Neuronal stem cell (in vitro differentiated cells): ENCODE measurements around the gene TCF7L1.

ENCODE experiments used
- DNase-seq: peaks from one replicate; pipeline ENCODE4 v3.0.0-alpha.2; 2013; ENCODE audit warnings: low spot score
- H2AFZ ChIP-seq: one replicate; pipeline ENCODE4 v1.6.1; 2013; ENCODE audit warnings: mild to moderate bottlenecking, low read length, inconsistent platforms
- H2AK5ac ChIP-seq: 2 replicates; pipeline ENCODE4 v1.6.1; 2013; ENCODE audit warnings: low read depth, mild to moderate bottlenecking, inconsistent platforms, low read length, moderate library complexity, mixed read lengths
- H2BK120ac ChIP-seq: 2 replicates; pipeline ENCODE4 v1.6.1; 2013; ENCODE audit warnings: low read depth, mild to moderate bottlenecking, inconsistent platforms, low read length, moderate library complexity, mixed read lengths
- H2BK12ac ChIP-seq: one replicate; pipeline ENCODE4 v1.6.1; 2013; ENCODE audit warnings: low read length, inconsistent platforms
- H2BK15ac ChIP-seq: 2 replicates; pipeline ENCODE4 v1.6.1; 2013; ENCODE audit warnings: mild to moderate bottlenecking, low read length, inconsistent platforms, mixed read lengths
- H2BK5ac ChIP-seq: one replicate; pipeline ENCODE4 v1.6.1; 2013; ENCODE audit warnings: inconsistent platforms, mild to moderate bottlenecking, low read length, moderate library complexity
- H3K14ac ChIP-seq: one replicate; pipeline ENCODE4 v1.6.1; 2013; ENCODE audit warnings: low read length, inconsistent platforms
- H3K18ac ChIP-seq: 2 replicates; pipeline ENCODE4 v1.6.1; 2013; ENCODE audit warnings: low read length, inconsistent platforms
- H3K23ac ChIP-seq: 2 replicates; pipeline ENCODE4 v1.6.1; 2013; ENCODE audit warnings: low read depth, mild to moderate bottlenecking, mixed read lengths, low read length, inconsistent platforms; ENCODE audit not compliant: poor library complexity
- H3K27ac ChIP-seq: replicated peaks from 3 replicates; pipeline ENCODE4 v1.5.1; 2013; ENCODE audit warnings: low read length, inconsistent platforms
- H3K27me3 ChIP-seq, 3 experiments: 2 replicates each; pipeline ENCODE4 v1.6.1; 2013; ENCODE audit warnings: low read length in 3 of 3, mild to moderate bottlenecking in 2 of 3, inconsistent platforms in 1 of 3, low read depth in 1 of 3, mixed read lengths in 1 of 3, moderate library complexity in 1 of 3; ENCODE audit not compliant: control insufficient read depth in 3 of 3, insufficient read depth in 3 of 3
- H3K36me3 ChIP-seq, 2 donors: replicated peaks in 1 of 2; 2 replicates each; pipeline ENCODE4 v1.6.1; 2013; ENCODE audit warnings: low read length in 2 of 2; ENCODE audit not compliant: control insufficient read depth in 2 of 2, insufficient read depth in 2 of 2
- H3K4ac ChIP-seq: 2 replicates; pipeline ENCODE4 v1.6.1; 2013; ENCODE audit warnings: inconsistent platforms, mild to moderate bottlenecking, low read length, moderate library complexity
- H3K4me1 ChIP-seq, 2 donors: 1 replicate in 1 of 2; 2 replicates in 1 of 2; pipeline ENCODE4 v1.6.1; 2013; ENCODE audit warnings: low read length in 2 of 2, low read depth in 1 of 2; ENCODE audit not compliant: control insufficient read depth in 2 of 2, insufficient read depth in 1 of 2
- H3K4me2 ChIP-seq: one replicate; pipeline ENCODE4 v1.6.1; 2013; ENCODE audit warnings: mild to moderate bottlenecking, low read length, inconsistent platforms; ENCODE audit not compliant: insufficient read depth, poor library complexity, severe bottlenecking
- H3K4me3 ChIP-seq, 2 donors: 2 replicates each; pipeline ENCODE4 v1.5.1; 2013; ENCODE audit warnings: low read length in 2 of 2, mild to moderate bottlenecking in 2 of 2, inconsistent platforms in 1 of 2, moderate library complexity in 1 of 2
- H3K79me1 ChIP-seq: one replicate; pipeline ENCODE4 v1.6.1; 2013; ENCODE audit warnings: low read depth, mild to moderate bottlenecking, inconsistent platforms, low read length, moderate library complexity
- H3K9ac ChIP-seq: one replicate; pipeline ENCODE4 v1.6.1; 2013; ENCODE audit warnings: mild to moderate bottlenecking, low read depth, low read length, inconsistent platforms; ENCODE audit not compliant: poor library complexity
- H3K9me3 ChIP-seq, 2 donors: replicated peaks in 1 of 2; 2 replicates each; pipeline versions ENCODE3 to v1.6.1; 2013; ENCODE audit warnings: low read length in 2 of 2, mild to moderate bottlenecking in 2 of 2, inconsistent platforms in 1 of 2, low read depth in 1 of 2, mixed read lengths in 1 of 2, moderate library complexity in 1 of 2; ENCODE audit not compliant: control insufficient read depth in 2 of 2, insufficient read depth in 1 of 2
- H4K8ac ChIP-seq: one replicate; pipeline ENCODE4 v1.6.1; 2013; ENCODE audit warnings: low read depth, mild to moderate bottlenecking, inconsistent platforms, low read length, moderate library complexity
- H4K91ac ChIP-seq: one replicate; pipeline ENCODE4 v1.6.1; 2013; ENCODE audit warnings: low read length, low read depth, mild to moderate bottlenecking, inconsistent platforms; ENCODE audit not compliant: poor library complexity
- WGBS, 2 donors: extraction: QIAGEN DNeasy Blood & Tissue Kit; methylation state at CpG; one replicate each; pipeline ENCODE4 v1.1.7; 2013; ENCODE audit warnings: missing lambda C conversion rate in 2 of 2, mixed read lengths in 1 of 2; ENCODE audit not compliant: insufficient read length in 2 of 2, insufficient replicate concordance in 1 of 2; ENCODE audit errors: extremely low coverage in 2 of 2; 5-methylcytosine and 5-hydroxymethylcytosine counted together

TCF7L1 gene

DNA sequence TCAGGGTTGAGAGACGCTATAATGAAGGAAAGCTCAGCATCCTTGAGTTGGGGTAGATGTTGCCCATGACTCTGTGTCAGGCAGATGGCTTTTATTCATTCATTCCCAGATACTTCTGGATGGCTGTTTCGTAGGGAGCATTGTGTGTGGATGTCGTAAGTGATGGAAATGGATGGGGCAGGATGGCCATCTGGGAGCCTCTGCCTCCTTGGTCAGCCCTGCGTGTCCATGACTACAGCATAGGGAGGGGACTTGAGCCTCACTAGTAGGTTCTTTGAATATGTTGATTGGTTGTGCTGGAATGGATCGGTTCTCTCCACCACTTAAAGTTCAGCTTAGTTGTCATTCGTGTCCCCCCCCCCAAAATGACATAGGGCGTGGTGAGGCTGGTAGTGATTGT lies 149.7 kb downstream of the TCF7L1 start:
- H2AK5ac ChIP-seq, result no peak overlapping the region
- H3K4me2 ChIP-seq, result no peak overlapping the region
- no peak overlapping the region for H2AFZ ChIP-seq
- H2BK5ac ChIP-seq, result no peak overlapping the region
- no peak overlapping the region for H4K91ac ChIP-seq
- H3K4me1 ChIP-seq, result peaks cover 4 to 7% of the 10 kb centered on the region in 2 donors
- WGBS, 2 donors, result no CpG with 5 or more reads among the region's 7 CpGs
- H3K4ac ChIP-seq, result no peak overlapping the region
- no peak overlapping the region for H4K8ac ChIP-seq
- no peak overlapping the region for H2BK15ac ChIP-seq
- no peak overlapping the region for H3K23ac ChIP-seq
- no peak overlapping the region for H2BK12ac ChIP-seq
- no peak overlapping the region for H3K18ac ChIP-seq
- no peak overlapping the region for H2BK120ac ChIP-seq
- H3K36me3 ChIP-seq, result peaks cover 2 to 13% of the 10 kb centered on the region in 2 donors
- no peak overlapping the region for H3K4me3 ChIP-seq
- DNase-seq, result no peak
- no peaks in the 10 kb centered on the region for H3K79me1 ChIP-seq
- H3K9ac ChIP-seq, result no peak overlapping the region
- no peak overlapping the region for H3K14ac ChIP-seq
- H3K9me3 ChIP-seq, result no peaks in the 10 kb centered on the region
- no peaks in the 10 kb centered on the region for H3K27me3 ChIP-seq
- no peak overlapping the region for H3K27ac ChIP-seq

DNA sequence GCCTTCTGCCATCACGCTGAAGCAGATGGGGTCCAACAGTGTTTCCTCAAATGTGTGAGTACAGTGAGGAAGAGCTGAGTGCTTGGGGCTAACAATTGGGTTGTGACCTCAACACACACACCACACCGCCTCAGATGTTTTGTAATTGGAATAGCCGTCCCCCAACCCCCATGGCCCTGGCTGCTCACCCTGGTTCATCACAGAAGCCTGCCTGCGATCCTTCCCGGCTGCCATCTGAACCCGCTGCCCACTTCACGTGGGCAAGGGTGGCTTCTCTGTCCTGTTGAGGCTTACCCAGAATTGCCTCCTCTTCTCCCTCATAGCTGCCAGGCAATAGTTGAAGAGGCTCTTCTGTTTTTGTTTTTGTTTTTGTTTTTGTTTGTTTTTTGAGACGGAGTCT lies 150.4 kb downstream of the TCF7L1 start:
- H2AK5ac ChIP-seq, result no peak overlapping the region
- H2BK120ac ChIP-seq, result no peak overlapping the region
- peaks cover 2 to 6% of the 10 kb centered on the region in 2 donors for H3K4me1 ChIP-seq
- no peak for DNase-seq
- H3K79me1 ChIP-seq, result no peaks in the 10 kb centered on the region
- no peak overlapping the region for H3K18ac ChIP-seq
- no peak overlapping the region for H3K4me3 ChIP-seq
- H3K4me2 ChIP-seq, result no peak overlapping the region
- no peak overlapping the region for H4K91ac ChIP-seq
- no peak overlapping the region for H2BK5ac ChIP-seq
- no peak overlapping the region for H4K8ac ChIP-seq
- no peak overlapping the region for H3K23ac ChIP-seq
- H2BK15ac ChIP-seq, result no peak overlapping the region
- no peak overlapping the region for H2BK12ac ChIP-seq
- no CpG with 5 or more reads among the region's 8 CpGs for WGBS, 2 donors
- peaks cover 2 to 16% of the 10 kb centered on the region in 2 donors for H3K36me3 ChIP-seq
- H3K27me3 ChIP-seq, result no peaks in the 10 kb centered on the region
- peak overlapping the region; percentile 42 for H3K14ac ChIP-seq
- no peak overlapping the region for H3K4ac ChIP-seq
- no peak overlapping the region for H3K9ac ChIP-seq
- H3K27ac ChIP-seq, result no peak overlapping the region
- H3K9me3 ChIP-seq, result no peaks in the 10 kb centered on the region
- H2AFZ ChIP-seq, result no peak overlapping the region

DNA sequence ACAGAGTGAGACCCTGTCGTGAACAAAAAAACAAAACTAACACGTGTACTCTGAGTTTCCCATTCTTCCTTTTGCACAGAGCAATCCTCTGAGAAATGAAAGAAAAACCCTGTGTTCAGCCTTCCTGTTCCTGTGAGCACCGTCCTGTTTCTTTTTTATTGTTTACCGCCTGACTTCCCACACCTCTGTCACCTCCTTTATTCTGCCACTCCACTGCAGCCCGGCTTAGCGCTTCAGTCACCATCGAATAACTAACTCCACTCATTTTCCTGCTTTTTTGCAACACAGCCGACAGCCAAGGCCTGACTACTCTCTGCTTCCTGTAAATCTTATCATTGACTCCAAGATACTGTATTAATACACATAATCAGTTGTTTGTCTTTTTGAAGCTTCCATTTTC lies 153.7 kb downstream of the TCF7L1 start:
- H3K4me1 ChIP-seq, result peaks cover 2 to 7% of the 10 kb centered on the region in 2 donors
- no peak overlapping the region for H3K18ac ChIP-seq
- H3K23ac ChIP-seq, result no peak overlapping the region
- no peak overlapping the region for H3K4me3 ChIP-seq
- no peak overlapping the region for H2BK5ac ChIP-seq
- H3K4ac ChIP-seq, result no peak overlapping the region
- H3K9me3 ChIP-seq, result no peaks in the 10 kb centered on the region
- no peak overlapping the region for H2BK12ac ChIP-seq
- H3K27ac ChIP-seq, result peak overlapping the region; percentile 40
- peaks cover 2 to 27% of the 10 kb centered on the region in 2 donors for H3K36me3 ChIP-seq
- H3K9ac ChIP-seq, result no peak overlapping the region
- no peak overlapping the region for H2AK5ac ChIP-seq
- no peaks in the 10 kb centered on the region for H3K27me3 ChIP-seq
- H3K79me1 ChIP-seq, result no peaks in the 10 kb centered on the region
- no peak for DNase-seq
- no peak overlapping the region for H3K4me2 ChIP-seq
- H2BK120ac ChIP-seq, result no peak overlapping the region
- no peak overlapping the region for H3K14ac ChIP-seq
- no CpG with 5 or more reads among the region's 8 CpGs for WGBS, 2 donors
- H2AFZ ChIP-seq, result no peak overlapping the region
- H4K91ac ChIP-seq, result no peak overlapping the region
- no peak overlapping the region for H4K8ac ChIP-seq
- H2BK15ac ChIP-seq, result no peak overlapping the region

DNA sequence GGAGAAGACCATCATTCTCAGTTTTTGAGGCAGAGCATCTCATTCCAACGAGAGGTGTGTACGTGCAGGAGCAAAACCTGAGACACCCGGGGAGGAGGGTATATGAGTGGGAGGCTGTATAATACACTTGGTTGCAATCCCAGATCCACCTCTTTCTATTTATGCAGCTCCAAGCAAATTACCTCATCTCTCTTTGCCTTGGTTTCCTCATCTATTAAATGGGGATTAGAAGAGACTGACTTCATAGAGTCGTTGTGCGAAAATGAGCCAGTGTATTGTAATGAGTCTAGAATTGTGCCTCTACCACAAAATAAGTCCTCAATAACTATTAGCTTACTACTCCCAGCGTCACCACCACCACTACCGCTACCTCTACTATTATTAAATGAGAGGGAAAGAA lies 154.5 kb downstream of the TCF7L1 start:
- no peak overlapping the region for H3K4me2 ChIP-seq
- no peak overlapping the region for H2BK12ac ChIP-seq
- no peak overlapping the region for H3K18ac ChIP-seq
- H3K4me3 ChIP-seq, result no peak overlapping the region
- H3K27me3 ChIP-seq, result no peaks in the 10 kb centered on the region
- no peak overlapping the region for H2AK5ac ChIP-seq
- H2AFZ ChIP-seq, result no peak overlapping the region
- H3K79me1 ChIP-seq, result no peaks in the 10 kb centered on the region
- no peak overlapping the region for H3K23ac ChIP-seq
- H2BK120ac ChIP-seq, result no peak overlapping the region
- H3K4me1 ChIP-seq, result peaks cover 2 to 7% of the 10 kb centered on the region in 2 donors
- H2BK15ac ChIP-seq, result no peak overlapping the region
- no peak overlapping the region for H3K27ac ChIP-seq
- no peak for DNase-seq
- peaks cover 2 to 32% of the 10 kb centered on the region in 2 donors for H3K36me3 ChIP-seq
- peaks cover 0 to 1% of the 10 kb centered on the region in 2 donors for H3K9me3 ChIP-seq
- H3K4ac ChIP-seq, result no peak overlapping the region
- no CpG with 5 or more reads among the region's 7 CpGs for WGBS, 2 donors
- H2BK5ac ChIP-seq, result no peak overlapping the region
- no peak overlapping the region for H3K14ac ChIP-seq
- no peak overlapping the region for H4K91ac ChIP-seq
- no peak overlapping the region for H3K9ac ChIP-seq
- no peak overlapping the region for H4K8ac ChIP-seq
